HG03571 (cell line): ENCODE measurements around the gene CNR2.
"Not testable (repeated sequence)": the region's sequence is repeated elsewhere in the genome, so short reads cannot be mapped to it uniquely, and the experiment has no call there.

ENCODE experiments used
- ATAC-seq: cut with Tn5 transposase; IDR thresholded peaks from one replicate; pipeline ENCODE4 v1.9.1; 2021; ENCODE audit not compliant: unreplicated experiment

Gene CNR2

GRCh38 chr1:23837908-23838307 is 75.3 kb downstream of the CNR2 start:
- no peak for ATAC-seq

GRCh38 chr1:23836037-23836436 is 77.1 kb downstream of the CNR2 start:
- no peak for ATAC-seq

GRCh38 chr1:23834156-23834555 is 79.0 kb downstream of the CNR2 start:
- ATAC-seq = not testable (repeated sequence)

- ATAC-seq = no peak
Measured at GRCh38 chr1:23827717-23828116, 85.4 kb downstream of the CNR2 start.

- ATAC-seq = not testable (repeated sequence)
Measured at GRCh38 chr1:23826590-23826989, 86.6 kb downstream of the CNR2 start.

- no peak for ATAC-seq
Measured at GRCh38 chr1:23825762-23826522, 87.2 kb downstream of the CNR2 start.

- ATAC-seq = peak; percentile 49
Measured at GRCh38 chr1:23825076-23825761, 87.9 kb downstream of the CNR2 start, which contains the start of gene HMGCL. Gene HMGCL (minus strand): TSS chr1:23825429. CDS start chr1:23825415, 14 bp downstream.

GRCh38 chr1:23824711-23825075 is 88.5 kb downstream of the CNR2 start:
- ATAC-seq = no peak

GRCh38 chr1:23823767-23824166 is 89.4 kb downstream of the CNR2 start:
- ATAC-seq = no peak
